ENCODE results near the gene TXNRD3.
"Not testable (repeated sequence)": the region's sequence is repeated elsewhere in the genome, so short reads cannot be mapped to it uniquely, and the experiment has no call there.

The TXNRD3 gene

GRCh38 chr3:126638790-126639189, 16.1 kb downstream of the TXNRD3 start:
- FAIRE-seq: no peak

- no peak for FAIRE-seq
Observed at GRCh38 chr3:126636436-126636835, 18.5 kb downstream of the TXNRD3 start.

- no peak for FAIRE-seq
Observed at GRCh38 chr3:126634803-126635202, 20.1 kb downstream of the TXNRD3 start.

GRCh38 chr3:126630020-126630419, 24.9 kb downstream of the TXNRD3 start:
- FAIRE-seq: no peak

- not testable (repeated sequence) for FAIRE-seq
Observed at GRCh38 chr3:126625735-126626134, 29.2 kb downstream of the TXNRD3 start.

- no peak for FAIRE-seq
Observed at GRCh38 chr3:126622694-126623093, 32.2 kb downstream of the TXNRD3 start.

GRCh38 chr3:126621627-126622345, 33.1 kb downstream of the TXNRD3 start:
- FAIRE-seq: no peak

GRCh38 chr3:126621171-126621570, 33.8 kb downstream of the TXNRD3 start:
- no peak for FAIRE-seq

- no peak for FAIRE-seq
Observed at GRCh38 chr3:126620738-126621137, 34.2 kb downstream of the TXNRD3 start.

GRCh38 chr3:126618760-126619159, 36.2 kb downstream of the TXNRD3 start:
- no peak for FAIRE-seq

- no peak for FAIRE-seq
Observed at GRCh38 chr3:126618021-126618420, 36.9 kb downstream of the TXNRD3 start.

GRCh38 chr3:126617571-126617970, 37.4 kb downstream of the TXNRD3 start:
- FAIRE-seq: no peak

GRCh38 chr3:126616931-126617330, 38.0 kb downstream of the TXNRD3 start:
- no peak for FAIRE-seq

GRCh38 chr3:126613479-126614188, 41.3 kb downstream of the TXNRD3 start:
- no peak for FAIRE-seq

GRCh38 chr3:126612479-126613205, 42.3 kb downstream of the TXNRD3 start:
- no peak for FAIRE-seq

- no peak for FAIRE-seq
Observed at GRCh38 chr3:126609909-126610308, 45.0 kb downstream of the TXNRD3 start.

- no peak for FAIRE-seq
Observed at GRCh38 chr3:126607214-126607908, 47.6 kb downstream of the TXNRD3 start.

- no peak for FAIRE-seq
Observed at GRCh38 chr3:126606001-126606400, 48.9 kb downstream of the TXNRD3 start.

GRCh38 chr3:126604691-126605090, 50.2 kb downstream of the TXNRD3 start:
- FAIRE-seq: no peak

- FAIRE-seq: no peak
Observed at GRCh38 chr3:126599101-126599500, 55.8 kb downstream of the TXNRD3 start.

GRCh38 chr3:126595479-126595878, 59.4 kb downstream of the TXNRD3 start:
- FAIRE-seq: not testable (repeated sequence)

- not testable (repeated sequence) for FAIRE-seq
Observed at GRCh38 chr3:126591515-126591914, 63.4 kb downstream of the TXNRD3 start.

GRCh38 chr3:126582311-126582710, 72.6 kb downstream of the TXNRD3 start:
- FAIRE-seq: no peak

All from endometrium (tissue), 2 donors.